ENCODE results near the gene MARCHF4.
A peak's percentile ranks its signal among the peaks of the same experiment; 100 is the strongest.

The MARCHF4 gene, protein sequence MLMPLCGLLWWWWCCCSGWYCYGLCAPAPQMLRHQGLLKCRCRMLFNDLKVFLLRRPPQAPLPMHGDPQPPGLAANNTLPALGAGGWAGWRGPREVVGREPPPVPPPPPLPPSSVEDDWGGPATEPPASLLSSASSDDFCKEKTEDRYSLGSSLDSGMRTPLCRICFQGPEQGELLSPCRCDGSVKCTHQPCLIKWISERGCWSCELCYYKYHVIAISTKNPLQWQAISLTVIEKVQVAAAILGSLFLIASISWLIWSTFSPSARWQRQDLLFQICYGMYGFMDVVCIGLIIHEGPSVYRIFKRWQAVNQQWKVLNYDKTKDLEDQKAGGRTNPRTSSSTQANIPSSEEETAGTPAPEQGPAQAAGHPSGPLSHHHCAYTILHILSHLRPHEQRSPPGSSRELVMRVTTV

DNA sequence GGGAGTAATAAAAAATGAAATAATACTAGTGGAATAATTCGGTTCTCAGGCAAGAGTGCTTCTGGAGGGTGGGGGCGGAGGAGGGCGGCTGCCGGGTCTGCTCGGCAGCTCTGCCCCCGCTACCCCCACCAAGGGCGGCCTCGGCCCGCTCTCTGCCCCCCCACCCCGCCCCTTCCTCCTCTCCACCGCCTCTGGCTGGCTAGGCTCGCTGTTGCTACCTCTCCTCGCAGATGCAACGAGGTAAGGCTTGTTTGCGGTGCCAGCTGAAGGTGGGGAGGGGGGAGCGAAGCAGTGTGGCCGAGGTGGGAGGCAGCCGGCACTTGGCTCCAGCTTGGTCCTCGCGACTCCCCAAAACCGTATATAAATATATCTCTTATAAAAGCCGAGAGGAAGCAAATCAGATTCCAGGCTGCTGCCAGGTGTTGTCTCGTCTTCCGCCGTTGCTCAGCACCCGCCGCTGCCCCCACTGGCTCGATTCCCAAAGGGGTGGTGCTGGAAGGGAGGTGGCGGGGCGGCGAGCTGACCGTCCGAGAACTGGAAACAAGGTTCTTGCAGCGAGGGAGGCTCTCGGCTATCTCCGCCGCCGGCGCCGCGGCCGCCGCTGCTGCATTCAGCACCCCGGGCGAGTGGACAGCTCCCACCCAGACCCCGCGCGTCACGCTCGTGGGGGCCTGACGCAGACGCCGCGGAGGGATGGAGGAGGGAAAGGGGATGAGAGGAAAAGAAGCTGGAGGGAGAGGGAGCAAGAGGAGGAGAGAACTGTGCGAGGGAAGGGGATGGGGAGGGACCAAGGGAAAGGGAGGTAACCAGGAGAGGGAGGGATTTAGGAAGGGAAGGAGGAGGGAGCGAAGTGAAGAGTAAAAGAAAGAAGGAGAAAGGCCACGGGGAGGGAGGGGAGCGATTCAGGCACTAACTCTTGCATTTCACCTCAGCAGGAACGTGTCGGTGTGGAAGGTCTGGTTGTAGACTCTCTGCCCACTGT lies at the start of gene MARCHF4:
Gene MARCHF4, minus strand, starts transcription at position 763 of the 982 bp plus-strand sequence. CDS start 2,223 bp downstream, outside the sequence.
- DNase-seq, result peak; percentile 68 to 85

DNA sequence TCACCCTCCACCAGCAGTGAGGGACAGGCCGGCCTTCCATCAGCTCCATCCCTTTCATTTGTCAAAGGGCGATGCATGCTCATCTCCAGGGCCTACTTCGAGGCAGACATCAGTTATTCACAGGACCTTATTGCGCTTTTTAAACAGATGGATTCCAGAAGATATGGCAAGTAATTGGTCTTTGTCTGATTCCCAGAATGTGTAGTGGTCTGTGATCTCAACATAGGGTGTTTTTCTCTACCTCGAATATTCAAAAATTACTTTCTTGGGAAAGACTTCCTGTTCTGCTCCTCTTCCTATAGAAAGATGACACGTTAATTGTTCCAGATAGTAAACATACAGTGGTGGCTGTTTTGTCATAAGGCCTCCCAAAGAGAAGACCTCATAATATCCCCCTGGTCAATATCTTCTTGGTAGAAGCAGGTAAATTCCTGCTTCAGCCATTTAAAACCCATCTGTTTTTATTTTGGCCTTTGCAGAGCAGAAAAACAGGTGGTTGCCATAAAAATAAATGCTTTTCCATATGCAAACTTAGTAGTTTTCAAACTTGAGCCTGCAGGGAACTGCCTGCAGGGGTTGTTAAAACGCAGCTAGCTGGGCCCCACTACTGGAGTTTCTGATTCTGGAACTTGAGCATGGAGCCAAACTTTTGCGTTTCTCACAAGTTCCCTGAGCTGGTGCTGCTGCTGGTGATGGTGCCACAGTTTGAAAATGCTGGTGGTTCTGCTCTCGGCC lies 48.3 kb upstream of the MARCHF4 start:
- no peak for DNase-seq

- no peak for DNase-seq
Measured at GRCh38 chr2:216418981-216419380, 46.7 kb upstream of the MARCHF4 start.

DNA sequence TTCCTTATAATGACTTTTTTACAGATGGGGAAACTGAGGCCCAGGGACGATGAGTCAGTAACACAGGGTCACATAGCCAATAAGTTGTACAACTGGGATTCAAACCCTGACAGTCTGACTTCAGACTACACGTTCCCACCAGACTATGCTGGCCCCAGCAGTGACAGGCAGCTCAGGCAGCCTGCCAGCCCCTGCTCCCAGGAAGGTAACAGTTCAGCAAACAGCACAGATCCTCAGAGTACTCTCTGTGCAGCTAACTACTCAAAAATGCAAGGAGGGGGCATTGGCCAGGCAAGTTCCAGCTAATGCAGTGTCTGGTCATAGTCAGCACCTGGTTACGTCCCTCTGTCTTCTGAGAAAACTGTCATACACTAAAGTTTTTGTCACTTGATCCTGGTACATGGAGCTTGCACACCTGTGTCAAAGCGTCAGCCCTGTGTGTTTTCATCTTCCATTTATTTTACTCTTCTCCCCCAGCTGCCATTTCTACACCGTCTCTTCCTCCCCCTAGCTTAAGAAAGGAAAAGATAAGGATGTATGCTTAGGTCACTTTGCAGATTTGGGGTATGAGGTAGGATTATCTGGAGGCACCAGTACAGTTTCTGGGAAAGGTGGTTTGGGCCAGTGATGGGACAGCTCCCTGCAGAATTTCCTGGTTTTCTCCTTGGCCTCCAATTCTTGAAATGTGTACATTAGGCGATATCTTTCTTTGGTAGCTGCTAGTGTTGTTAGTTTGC lies 44.5 kb upstream of the MARCHF4 start:
- DNase-seq, result no peak

GRCh38 chr2:216415541-216415940 lies 43.3 kb upstream of the MARCHF4 start:
- no peak for DNase-seq

DNA sequence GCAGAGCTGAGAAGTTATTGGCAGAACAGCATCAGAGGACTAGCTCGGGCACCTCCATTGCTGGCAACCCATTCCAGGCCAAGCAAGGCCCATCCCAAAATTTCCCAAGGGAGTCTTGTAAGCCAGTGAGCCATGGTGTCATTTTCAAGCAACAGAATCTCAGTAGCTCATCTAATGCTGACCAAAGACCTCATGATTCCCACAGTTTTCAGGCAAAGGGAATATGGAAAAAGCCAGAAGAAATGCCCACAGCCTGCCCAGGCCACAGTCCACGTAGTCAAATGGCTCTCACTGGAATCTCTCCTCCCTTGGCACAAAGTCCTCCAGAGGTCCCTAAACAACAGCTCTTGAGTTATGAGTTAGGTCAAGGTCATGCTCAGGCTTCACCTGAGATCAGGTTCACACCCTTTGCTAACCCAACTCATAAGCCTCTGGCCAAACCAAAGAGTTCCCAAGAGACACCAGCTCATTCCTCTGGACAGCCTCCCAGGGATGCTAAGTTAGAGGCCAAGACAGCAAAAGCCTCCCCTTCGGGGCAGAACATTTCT lies 42.6 kb upstream of the MARCHF4 start:
- DNase-seq, result no peak

- DNase-seq, result no peak
Measured at GRCh38 chr2:216413882-216414281, 41.6 kb upstream of the MARCHF4 start.

DNA sequence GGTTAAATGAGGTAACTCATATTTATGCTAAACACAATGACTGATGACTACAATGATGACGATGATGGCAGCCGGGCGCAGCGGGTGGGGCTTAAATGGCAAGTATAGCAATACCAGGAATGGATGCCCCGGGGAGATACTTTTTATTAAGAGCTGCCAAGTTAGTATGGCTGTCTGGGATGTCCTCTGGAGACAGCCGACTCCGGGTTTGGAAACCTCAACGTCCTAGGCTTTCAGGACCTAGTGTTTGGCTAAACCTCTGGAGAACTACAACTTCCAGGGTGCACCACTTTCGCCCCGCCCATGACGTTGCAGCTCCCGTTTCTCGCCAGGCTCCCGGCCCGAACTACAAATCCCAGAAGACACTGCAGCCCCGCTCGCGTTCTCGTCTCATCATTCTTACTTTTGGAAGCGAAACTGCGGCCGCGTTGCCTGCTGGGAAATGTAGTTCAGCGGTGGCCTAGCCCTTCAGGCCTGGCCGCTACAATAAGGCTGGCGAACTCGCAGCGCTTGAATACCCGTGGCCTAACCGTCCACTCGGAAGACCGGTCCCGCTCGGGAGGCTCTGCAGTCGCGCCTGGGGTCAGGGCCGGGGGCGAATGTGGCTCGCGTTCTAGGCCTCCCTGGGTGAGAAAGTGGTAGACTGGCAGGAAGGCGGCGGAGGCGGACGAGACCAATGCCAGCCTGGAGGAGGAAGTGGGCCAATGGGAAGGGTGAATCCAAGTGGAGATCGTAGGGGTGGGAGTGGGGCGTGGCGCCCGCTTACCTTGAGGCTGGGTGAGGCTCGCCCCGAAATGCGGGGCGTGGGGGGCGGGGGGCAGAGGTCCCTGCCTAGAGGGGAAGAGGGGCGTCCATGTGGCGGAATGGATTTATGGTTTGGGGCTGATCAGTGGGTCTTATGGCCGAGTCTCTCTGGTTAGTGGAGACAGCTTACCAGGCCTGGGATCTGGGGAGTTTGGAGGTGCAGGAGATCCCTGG lies 40.0 kb upstream of the MARCHF4 start, which contains the start of gene SMARCAL1:
Gene SMARCAL1, plus strand, starts transcription at position 463 of the 978 bp plus-strand sequence. CDS start 2,221 bp downstream, outside the sequence.
- DNase-seq, result peak; percentile 97 to 98

DNA sequence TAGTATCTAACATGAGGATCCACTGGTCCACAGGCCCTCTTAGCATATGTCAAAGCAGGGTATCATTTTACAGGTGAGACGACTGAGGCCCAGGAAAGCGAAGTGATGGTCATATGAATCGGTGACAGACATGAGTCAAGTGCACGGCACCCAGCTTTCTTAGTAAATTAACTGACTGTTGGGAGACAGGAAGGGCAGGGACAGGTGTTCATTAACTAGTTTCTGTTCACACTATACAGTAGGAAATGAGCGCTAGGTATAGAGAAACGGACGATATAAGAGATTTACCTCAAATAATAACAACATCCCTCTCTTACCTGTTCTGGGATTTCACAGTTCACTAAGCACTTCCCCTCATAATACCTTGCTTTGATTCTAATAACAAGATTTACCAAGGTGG lies 38.3 kb upstream of the MARCHF4 start:
- no peak for DNase-seq

GRCh38 chr2:216408426-216409290 lies 36.4 kb upstream of the MARCHF4 start:
- DNase-seq, result no peak

DNA sequence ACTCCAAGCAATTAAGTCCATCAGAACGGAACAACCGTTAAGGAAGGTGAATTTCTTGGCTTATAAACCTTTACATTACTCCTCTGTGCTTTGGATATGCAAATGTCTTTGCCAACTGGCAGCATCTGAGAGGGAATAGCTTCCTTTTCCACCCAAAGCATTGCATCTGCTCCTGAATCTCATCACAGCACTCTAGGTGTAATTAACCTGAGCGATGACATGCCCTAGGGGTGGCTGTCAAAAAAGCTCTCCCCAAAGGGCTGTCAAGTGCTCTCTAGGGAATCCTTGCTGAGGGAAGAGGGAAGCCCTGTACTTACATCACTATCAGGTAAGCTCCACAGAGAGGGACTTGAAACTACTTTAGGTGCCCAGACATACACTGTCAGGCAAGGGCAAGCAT lies 34.5 kb upstream of the MARCHF4 start:
- no peak for DNase-seq

DNA sequence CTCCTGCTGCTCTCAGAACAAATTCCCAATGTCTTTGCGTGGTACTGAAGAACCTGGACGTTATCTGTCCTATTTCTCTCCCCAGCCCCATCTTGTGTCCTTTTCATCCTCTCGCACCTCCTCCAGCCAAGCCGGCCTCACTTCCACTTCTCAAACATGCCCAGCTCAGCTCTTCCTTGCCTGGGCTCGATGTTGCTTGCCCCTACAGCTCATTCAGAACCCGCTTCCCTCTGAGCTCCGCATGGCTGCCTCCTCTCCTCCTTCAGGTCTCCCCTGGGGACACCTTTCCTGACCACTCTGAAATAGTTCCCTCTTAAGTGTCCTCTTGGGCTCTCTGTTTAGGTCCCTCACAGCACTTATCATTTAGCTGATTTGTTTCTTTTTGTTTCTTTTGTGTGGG lies 33.3 kb upstream of the MARCHF4 start:
- no peak for DNase-seq

GRCh38 chr2:216404010-216404618 lies 31.8 kb upstream of the MARCHF4 start:
- peak in 1 of 2 experiments; percentile 22 for DNase-seq

GRCh38 chr2:216402751-216403150 lies 30.5 kb upstream of the MARCHF4 start:
- DNase-seq, result no peak

- DNase-seq, result no peak
Measured at GRCh38 chr2:216399621-216400020, 27.3 kb upstream of the MARCHF4 start.

DNA sequence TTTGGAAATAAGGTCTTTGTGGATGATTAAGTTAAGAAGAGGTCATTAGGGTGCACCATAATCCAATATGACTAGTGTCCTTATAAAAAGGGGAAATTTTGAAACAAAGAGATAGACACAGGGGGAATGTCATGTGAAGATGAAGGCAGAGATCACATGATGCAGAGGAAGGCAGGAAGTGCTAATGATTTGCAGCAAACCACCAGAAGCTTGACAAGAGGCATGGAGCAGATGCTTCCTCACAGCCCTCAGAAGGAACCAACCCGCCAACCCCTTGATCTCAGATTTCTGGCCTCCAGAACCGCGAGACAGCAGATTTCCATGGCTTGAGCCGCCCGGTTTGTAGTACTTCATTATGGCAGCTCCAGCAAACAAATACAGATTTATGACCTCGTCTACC lies 22.6 kb upstream of the MARCHF4 start:
- no peak for DNase-seq

DNA sequence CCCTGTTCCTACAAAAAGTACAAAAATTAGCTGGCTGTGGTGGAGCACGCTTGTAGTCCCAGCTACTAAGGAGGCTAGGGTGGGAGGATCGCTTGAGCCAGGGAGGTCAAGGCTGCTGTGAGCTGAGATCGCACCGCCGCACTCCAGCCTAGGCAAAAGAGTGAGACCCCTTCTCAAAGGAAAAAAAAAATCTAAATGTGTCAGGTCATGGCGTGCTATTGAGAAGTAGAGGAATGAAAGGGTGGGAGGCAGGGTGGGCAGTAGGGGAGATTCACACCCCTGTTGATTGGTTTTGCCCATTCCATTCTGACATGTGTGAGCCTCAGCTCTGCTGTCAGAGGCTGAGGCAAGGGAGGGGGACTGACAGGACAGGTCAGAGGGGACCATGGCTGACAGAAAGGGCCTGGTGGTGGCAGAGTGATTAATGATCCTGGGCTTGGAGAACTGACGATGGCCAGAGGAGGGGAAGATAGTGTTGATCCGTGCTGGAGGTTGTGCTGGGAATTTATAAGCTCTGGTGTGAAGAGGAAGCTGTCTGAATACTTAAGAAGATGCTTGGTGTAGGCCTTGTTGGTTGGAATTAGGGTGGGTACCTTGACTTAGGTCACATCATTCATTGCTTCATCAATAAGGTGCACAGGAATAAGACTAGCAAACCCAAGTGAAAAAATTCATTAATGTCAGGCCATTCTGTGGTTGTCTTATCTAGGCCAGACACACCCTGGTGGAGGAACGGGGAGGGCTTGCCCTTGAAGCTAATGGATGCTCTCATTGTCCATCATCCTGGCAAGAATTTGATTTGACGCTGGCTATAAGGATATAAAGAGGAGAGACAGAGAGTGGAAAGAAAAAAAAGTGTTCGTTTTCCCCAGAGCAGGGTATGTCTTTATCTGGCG lies 20.9 kb upstream of the MARCHF4 start:
- no peak for DNase-seq

DNA sequence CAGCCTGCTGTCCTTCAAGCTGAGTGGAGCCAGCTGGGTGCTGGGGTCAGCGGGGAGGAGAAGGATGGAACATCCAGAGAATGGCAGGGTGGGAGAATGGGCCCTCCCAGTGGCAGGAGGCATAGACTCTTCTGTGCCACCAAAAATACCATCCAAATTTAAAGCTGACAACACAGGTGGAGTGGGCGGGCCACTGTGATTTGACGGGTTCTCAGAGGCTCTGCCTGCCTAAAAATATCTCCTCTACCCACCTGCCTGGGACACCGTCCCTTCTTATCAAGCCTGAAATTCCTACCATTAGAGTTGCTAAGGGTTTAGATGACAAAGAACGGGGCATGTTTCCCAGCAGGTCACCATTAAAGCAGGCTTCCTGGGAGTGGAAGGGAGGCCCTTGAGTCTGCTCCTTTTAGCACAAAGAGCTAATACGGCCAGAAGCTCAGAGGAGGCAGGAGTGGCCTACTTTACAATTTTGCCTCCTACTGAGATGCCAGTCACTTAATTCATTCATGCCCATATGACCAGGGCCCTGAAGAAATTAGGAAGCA lies 19.8 kb upstream of the MARCHF4 start:
- DNase-seq, result no peak

All from SHP77 (cell line).